Measurements from ENCODE around the gene PUM2. TPM values are rescaled to one million over a fixed set of nuclear protein-coding genes. Genes with fewer than 3 reads are reported as not detected.

PUM2 gene
- total RNA-seq, 1 donor from 2014 or later: 70.0 TPM

DNA sequence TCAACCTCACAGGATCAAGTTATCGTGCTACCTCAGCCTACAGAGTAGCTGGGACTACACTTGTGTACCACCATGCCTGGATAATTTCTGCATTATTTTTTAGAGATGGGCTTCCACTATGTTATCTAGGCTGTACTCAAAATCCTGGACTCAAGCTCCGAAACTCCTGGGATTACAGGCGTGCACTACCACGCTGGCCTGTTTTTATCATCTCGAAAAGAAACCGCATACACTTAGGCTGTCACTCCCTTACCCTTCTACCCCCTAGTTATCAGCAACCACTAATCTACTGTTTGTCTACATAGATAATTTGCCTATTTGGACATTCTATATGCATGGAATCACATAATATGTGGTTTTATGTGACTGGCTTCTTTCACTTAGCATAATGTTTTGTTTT is 8.5 kb upstream of the PUM2 start:
- H3K4me1 Mint-ChIP-seq (ENCODE audit: low read depth): no peaks in the 10 kb centered on the region
- TF ChIP-seq, protein P1, sequence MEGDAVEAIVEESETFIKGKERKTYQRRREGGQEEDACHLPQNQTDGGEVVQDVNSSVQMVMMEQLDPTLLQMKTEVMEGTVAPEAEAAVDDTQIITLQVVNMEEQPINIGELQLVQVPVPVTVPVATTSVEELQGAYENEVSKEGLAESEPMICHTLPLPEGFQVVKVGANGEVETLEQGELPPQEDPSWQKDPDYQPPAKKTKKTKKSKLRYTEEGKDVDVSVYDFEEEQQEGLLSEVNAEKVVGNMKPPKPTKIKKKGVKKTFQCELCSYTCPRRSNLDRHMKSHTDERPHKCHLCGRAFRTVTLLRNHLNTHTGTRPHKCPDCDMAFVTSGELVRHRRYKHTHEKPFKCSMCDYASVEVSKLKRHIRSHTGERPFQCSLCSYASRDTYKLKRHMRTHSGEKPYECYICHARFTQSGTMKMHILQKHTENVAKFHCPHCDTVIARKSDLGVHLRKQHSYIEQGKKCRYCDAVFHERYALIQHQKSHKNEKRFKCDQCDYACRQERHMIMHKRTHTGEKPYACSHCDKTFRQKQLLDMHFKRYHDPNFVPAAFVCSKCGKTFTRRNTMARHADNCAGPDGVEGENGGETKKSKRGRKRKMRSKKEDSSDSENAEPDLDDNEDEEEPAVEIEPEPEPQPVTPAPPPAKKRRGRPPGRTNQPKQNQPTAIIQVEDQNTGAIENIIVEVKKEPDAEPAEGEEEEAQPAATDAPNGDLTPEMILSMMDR (IDR thresholded peaks at IDR 0.05): no peak
- no peaks in the 10 kb centered on the region for H3K9me3 Mint-ChIP-seq (ENCODE audit: low read depth)

DNA sequence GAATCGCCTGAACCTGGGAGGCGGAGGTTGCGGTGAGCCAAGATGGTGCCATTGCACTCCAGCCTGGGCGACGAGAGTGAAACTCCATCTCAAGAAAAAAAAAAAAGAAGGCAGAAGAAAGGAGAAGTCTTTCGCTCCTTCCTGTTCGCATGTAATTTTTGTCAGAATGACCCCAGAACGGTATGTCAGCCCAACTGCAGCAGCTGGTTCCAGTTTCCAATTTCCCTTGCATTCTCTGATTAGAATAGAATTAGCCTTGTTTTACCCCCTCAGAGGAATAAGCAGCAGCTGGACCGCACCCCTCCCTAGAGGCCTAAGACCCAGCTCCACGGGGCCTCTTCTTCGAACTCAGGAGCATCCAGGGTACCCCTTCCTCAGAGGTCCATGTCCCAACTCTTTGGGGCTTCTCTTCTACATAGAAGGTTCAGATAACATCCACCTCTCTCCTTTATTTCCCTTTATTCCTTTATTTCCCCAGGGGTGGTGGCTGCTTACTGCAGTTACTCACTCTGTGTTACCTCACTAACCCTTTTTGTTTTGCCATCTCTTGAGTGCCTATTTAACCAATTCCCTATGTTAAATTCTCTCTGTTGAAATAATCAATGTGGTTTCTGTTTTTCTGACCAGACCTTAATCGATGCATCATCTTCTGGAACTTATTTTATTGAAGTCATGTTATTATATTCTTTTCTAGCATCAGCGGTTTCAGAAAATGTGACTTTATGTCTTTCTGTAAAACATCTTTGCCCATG is 7.2 kb upstream of the PUM2 start:
- Mint-ChIP-seq H3K27me3 (ENCODE audit: low read depth) (no peaks in the 10 kb centered on the region), H3K9me3 (ENCODE audit: low read depth) (no peaks in the 10 kb centered on the region), H3K36me3 (ENCODE audit: low read depth) (no peaks in the 10 kb centered on the region), H3K4me3 (ENCODE audit: unreplicated experiment) (no peak overlapping the region), H3K4me1 (ENCODE audit: low read depth) (no peaks in the 10 kb centered on the region), H3K27ac (ENCODE audit: unreplicated experiment) (no peak overlapping the region)
- no peak for DNase-seq (ENCODE audit: low spot score)
- TF ChIP-seq, protein P1 (IDR thresholded peaks at IDR 0.05): no peak

More for the DNA sequence above, 8.5 kb upstream of the PUM2 start:
- Mint-ChIP-seq H3K27me3 (ENCODE audit: low read depth) (no peaks in the 10 kb centered on the region), H3K36me3 (ENCODE audit: low read depth) (no peaks in the 10 kb centered on the region), H3K4me3 (ENCODE audit: unreplicated experiment) (no peak overlapping the region), H3K27ac (ENCODE audit: unreplicated experiment) (no peak overlapping the region)
- no peak for DNase-seq (ENCODE audit: low spot score)

DNA sequence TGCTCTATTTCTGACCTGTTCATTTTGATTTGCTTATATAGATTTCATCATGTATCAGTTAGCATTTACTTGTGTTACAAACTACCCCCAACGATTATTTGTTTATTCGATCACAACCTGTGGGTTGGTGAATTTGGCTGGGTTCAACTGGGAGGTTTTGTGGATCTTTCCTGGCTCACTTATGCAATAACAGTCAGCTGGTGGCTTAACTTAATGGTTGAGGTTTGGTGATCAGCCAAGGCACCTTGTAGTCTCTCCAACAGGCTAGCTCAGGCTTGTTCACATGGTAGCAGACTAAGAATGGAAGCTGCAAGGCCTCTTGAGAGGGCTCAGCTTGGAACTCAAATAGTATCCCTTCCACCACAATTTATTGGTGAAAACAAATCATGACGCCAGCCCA is 5.4 kb upstream of the PUM2 start:
- no peaks in the 10 kb centered on the region for H3K27me3 Mint-ChIP-seq (ENCODE audit: low read depth)
- DNase-seq (ENCODE audit: low spot score): no peak

DNA sequence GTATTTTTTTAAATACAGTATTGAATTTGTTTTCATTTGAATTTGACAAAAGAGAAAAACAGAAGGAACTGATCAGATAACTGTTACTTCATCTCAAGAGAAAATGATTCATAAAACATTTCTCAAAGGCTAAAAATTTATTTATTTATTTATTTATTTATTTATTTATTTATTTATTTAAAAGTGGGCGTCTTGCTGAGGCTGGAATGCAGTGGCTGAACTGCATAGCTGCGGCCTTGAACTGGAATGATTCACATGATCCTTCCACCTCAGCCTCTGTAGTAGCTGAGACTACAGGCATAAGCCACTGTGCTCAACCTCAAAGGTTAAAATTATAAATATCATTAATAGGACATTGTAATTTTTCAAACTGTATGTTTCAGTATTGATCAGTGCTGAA is 4.5 kb upstream of the PUM2 start:
- no peaks in the 10 kb centered on the region for H3K36me3 Mint-ChIP-seq (ENCODE audit: low read depth)
- H3K9me3 Mint-ChIP-seq (ENCODE audit: low read depth): no peaks in the 10 kb centered on the region
- H3K27me3 Mint-ChIP-seq (ENCODE audit: low read depth): no peaks in the 10 kb centered on the region
- no peak for DNase-seq (ENCODE audit: low spot score)
- TF ChIP-seq, protein P1 (IDR thresholded peaks at IDR 0.05): no peak
- H3K4me1 Mint-ChIP-seq (ENCODE audit: low read depth): no peaks in the 10 kb centered on the region
- H3K4me3 Mint-ChIP-seq (ENCODE audit: unreplicated experiment): no peak overlapping the region
- H3K27ac Mint-ChIP-seq (ENCODE audit: unreplicated experiment): no peak overlapping the region

More for the DNA sequence above, 5.4 kb upstream of the PUM2 start:
- Mint-ChIP-seq H3K27ac (ENCODE audit: unreplicated experiment) (no peak overlapping the region), H3K4me3 (ENCODE audit: unreplicated experiment) (no peak overlapping the region), H3K9me3 (ENCODE audit: low read depth) (no peaks in the 10 kb centered on the region), H3K36me3 (ENCODE audit: low read depth) (no peaks in the 10 kb centered on the region), H3K4me1 (ENCODE audit: low read depth) (no peaks in the 10 kb centered on the region)
- TF ChIP-seq, protein P1 (IDR thresholded peaks at IDR 0.05): no peak

DNA sequence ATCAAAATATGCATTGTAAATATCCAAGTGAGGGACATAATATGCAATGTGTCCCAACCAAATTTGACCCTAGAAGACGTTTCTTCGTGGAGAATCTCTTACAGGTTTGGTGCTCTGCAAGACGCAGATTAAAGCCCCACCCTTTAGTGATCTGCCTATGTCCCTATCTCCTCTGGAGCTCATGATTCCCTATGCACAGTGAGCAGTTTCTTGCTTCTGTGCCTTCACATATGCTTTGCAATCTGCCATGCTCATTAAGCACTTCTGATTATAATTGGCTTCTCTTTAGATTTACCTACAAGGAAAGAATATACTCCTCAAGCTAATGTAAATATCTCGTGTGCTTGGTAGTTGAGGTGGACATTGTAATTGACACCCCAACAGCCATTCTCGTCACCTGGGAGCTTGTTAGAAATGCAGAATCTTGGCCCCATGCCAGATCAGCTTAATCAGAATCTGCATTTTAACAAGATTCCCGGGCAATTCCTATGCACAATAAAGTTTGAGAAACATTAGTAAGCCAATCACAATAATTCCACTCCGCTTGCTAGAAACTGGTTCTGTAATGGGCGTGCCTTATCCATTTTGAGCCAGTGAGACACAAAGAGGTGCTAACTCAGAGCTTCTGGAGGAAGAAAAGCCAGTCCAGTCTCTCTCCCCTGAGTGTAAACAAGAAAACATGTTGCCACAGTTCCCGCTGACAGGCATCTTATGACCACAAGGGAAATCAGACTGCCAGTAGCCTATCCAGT is 2.8 kb upstream of the PUM2 start:
- H3K36me3 Mint-ChIP-seq (ENCODE audit: low read depth): no peaks in the 10 kb centered on the region
- no peaks in the 10 kb centered on the region for H3K9me3 Mint-ChIP-seq (ENCODE audit: low read depth)
- no peak overlapping the region for H3K4me3 Mint-ChIP-seq (ENCODE audit: unreplicated experiment)
- H3K27ac Mint-ChIP-seq (ENCODE audit: unreplicated experiment): no peak overlapping the region
- H3K4me1 Mint-ChIP-seq (ENCODE audit: low read depth): peaks cover 15% of the 10 kb centered on the region
- TF ChIP-seq, protein P1 (IDR thresholded peaks at IDR 0.05): no peak
- no peak for DNase-seq (ENCODE audit: low spot score)
- no peaks in the 10 kb centered on the region for H3K27me3 Mint-ChIP-seq (ENCODE audit: low read depth)
